GM12892 (cell line): ENCODE data around the gene MED12.

Experiments
- POLR2A ChIP-seq: IDR thresholded peaks from 2 replicates; pipeline ENCODE4 v1.6.1; 2011; ENCODE audit warnings: low read depth, low read length, control low read depth
- POLR2AphosphoS5 ChIP-seq: IDR thresholded peaks from 2 replicates; pipeline ENCODE4 v1.6.1; 2011; ENCODE audit warnings: low read depth, low read length, control low read depth
- TAF1 ChIP-seq: IDR thresholded peaks from 2 replicates; pipeline ENCODE4 v1.6.1; 2011; ENCODE audit warnings: low read depth, mild to moderate bottlenecking, control low read depth, low read length, borderline replicate concordance

- TF ChIP-seq POLR2A (no peak), POLR2AphosphoS5 (no peak), TAF1 (no peak)
These were observed 52.3 kb downstream of the MED12 start for GRCh38 chrX:71170660-71171059.
